ENCODE results near the gene CYBA. TPM values are rescaled to one million over a fixed set of nuclear protein-coding genes. Genes with fewer than 3 reads are reported as not detected.

Gene CYBA
- total and polyA plus RNA-seq, 9 donors = 6.5 to 244 (median 56.6) TPM

GRCh38 chr16:88631384-88631783, 19.5 kb downstream of the CYBA start:
- Histone ChIP-seq H3K27me3 (no peaks in the 10 kb centered on the region), H3K27ac (no peak overlapping the region), H3K36me3 (no peaks in the 10 kb centered on the region), H3K4me1 (ENCODE audit: insufficient read depth) (no peaks in the 10 kb centered on the region), H3K4me3 (no peak overlapping the region), H3K9me3 (no peaks in the 10 kb centered on the region)
- intact Hi-C loops (cut with DNase I) = no loop called here
- WGBS, 3 donors = 70 to 76% (median 75%) methylated on average over 16 of the region's 16 CpGs
- TF ChIP-seq EP300 (IDR thresholded peaks at IDR 0.05) (no peak), CTCF (IDR thresholded peaks at IDR 0.05) (no peak), POLR2A (IDR thresholded peaks at IDR 0.05) (no peak)
- DNase-seq = peak in 1 of 5 donors; percentile 21

DNA sequence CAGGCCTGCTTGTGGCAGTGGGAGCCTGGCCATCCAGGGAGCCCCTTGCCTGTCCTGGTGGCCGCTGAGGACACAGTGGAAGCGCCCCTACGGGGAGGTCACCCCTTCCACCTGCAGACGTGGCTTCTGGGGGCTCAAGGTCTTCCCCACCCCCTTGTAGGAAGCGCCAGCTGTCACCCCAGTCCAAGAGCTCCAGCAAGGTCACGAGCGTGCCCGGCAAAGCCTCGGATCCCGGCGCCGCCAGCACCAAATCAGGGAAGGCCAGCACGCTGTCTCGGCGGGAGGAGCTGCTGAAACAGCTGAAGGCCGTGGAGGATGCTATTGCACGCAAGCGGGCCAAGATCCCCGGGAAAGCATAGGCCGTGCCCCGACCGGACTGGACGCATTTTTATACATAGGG, 19.9 kb downstream of the CYBA start:
- intact Hi-C loops (cut with DNase I) = no loop called here
- 88 to 89% (median 89%) methylated on average over 20 to 23 of the region's 23 CpGs for WGBS, 3 donors

DNA sequence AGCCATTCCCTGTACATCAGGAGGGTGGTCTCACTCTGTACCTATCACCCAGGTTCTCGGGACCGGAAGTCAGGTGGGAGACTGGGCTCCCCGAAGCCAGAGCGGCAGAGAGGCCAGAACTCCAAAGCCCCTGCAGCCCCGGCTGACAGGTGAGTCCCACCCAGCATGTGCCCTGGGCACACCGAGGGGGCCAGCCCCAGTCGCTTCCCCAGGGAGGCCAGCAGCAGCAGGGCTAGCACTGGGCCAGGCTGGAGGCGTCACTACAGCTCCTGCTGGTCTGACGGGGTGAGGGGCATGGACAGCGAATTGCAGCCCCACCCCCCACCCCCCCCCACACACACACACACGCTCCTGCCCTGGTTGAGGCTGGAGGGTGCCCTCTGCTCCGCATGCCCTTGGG, 20.4 kb downstream of the CYBA start:
- no peaks in the 10 kb centered on the region for H3K9me3 ChIP-seq
- H3K36me3 ChIP-seq = no peaks in the 10 kb centered on the region
- no peaks in the 10 kb centered on the region for H3K27me3 ChIP-seq
- H3K27ac ChIP-seq = no peak overlapping the region
- H3K4me3 ChIP-seq = no peak overlapping the region
- no peak for DNase-seq
- 87 to 90% (median 90%) methylated on average over 12 of the region's 12 CpGs for WGBS, 3 donors
- intact Hi-C loops (cut with DNase I) = no loop called here
- TF ChIP-seq EP300 (IDR thresholded peaks at IDR 0.05) (no peak), CTCF (IDR thresholded peaks at IDR 0.05) (no peak), POLR2A (IDR thresholded peaks at IDR 0.05) (no peak)
- H3K4me1 ChIP-seq (ENCODE audit: insufficient read depth) = no peaks in the 10 kb centered on the region

More for the DNA sequence above, 19.9 kb downstream of the CYBA start:
- TF ChIP-seq CTCF (IDR thresholded peaks at IDR 0.05) (no peak), EP300 (IDR thresholded peaks at IDR 0.05) (no peak), POLR2A (IDR thresholded peaks at IDR 0.05) (no peak)
- Histone ChIP-seq H3K4me1 (ENCODE audit: insufficient read depth) (no peaks in the 10 kb centered on the region), H3K9me3 (no peaks in the 10 kb centered on the region), H3K4me3 (no peak overlapping the region), H3K27me3 (no peaks in the 10 kb centered on the region), H3K36me3 (no peaks in the 10 kb centered on the region), H3K27ac (no peak overlapping the region)
- no peak for DNase-seq

DNA sequence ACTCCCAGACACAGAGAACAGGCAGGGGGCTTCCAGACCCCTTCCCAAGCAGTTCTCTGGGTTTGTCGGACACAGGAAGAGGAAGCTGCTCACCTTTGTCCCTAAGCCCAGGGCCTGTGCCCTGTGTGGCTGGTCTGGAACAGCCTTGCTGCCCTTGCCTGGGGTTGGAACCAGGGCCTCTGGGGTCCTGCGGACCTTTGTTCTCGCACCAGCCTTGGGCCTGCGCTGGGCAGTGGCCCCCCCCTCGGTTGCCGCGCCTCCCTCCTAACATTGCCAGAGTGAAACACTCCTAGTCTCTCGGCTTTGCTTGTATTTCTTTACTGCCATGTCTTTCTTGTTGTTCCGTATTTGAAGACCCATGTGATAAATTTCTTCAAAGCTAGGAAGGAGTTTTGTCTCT, 21.0 kb downstream of the CYBA start:
- no peaks in the 10 kb centered on the region for H3K9me3 ChIP-seq
- H3K27ac ChIP-seq = no peak overlapping the region
- no peak for DNase-seq
- no peaks in the 10 kb centered on the region for H3K27me3 ChIP-seq
- 82 to 83% (median 83%) methylated on average over 9 of the region's 9 CpGs for WGBS, 3 donors
- no peaks in the 10 kb centered on the region for H3K4me1 ChIP-seq (ENCODE audit: insufficient read depth)
- intact Hi-C loops (cut with DNase I) = no loop called here
- H3K36me3 ChIP-seq = no peaks in the 10 kb centered on the region
- TF ChIP-seq CTCF (IDR thresholded peaks at IDR 0.05) = no peak
- TF ChIP-seq POLR2A (IDR thresholded peaks at IDR 0.05) = no peak
- no peak for TF ChIP-seq EP300 (IDR thresholded peaks at IDR 0.05)
- H3K4me3 ChIP-seq = no peak overlapping the region

All from ovary (tissue), 9 donors.